HL-60 (cell line): Measurements from ENCODE around the gene SLC35D2.
A peak's percentile ranks its signal among the peaks of the same experiment; 100 is the strongest.
"Not testable (repeated sequence)": the region's sequence is repeated elsewhere in the genome, so short reads cannot be mapped to it uniquely, and the experiment has no call there.

ENCODE experiments used
- DNase-seq, 2 experiments: peaks; one replicate each; pipeline ENCODE4 v3.0.0-alpha.2; 2010 to 2020; ENCODE audit warnings: low read depth in 1 of 2, low spot score in 1 of 2
- H3K27ac ChIP-seq: fragments of 250-450 bp; sonication (Bioruptor Pico); replicated peaks from 2 replicates; pipeline ENCODE4 v1.5.1; 2020; ENCODE audit warnings: mild to moderate bottlenecking, moderate library complexity
- H3K27me3 ChIP-seq: fragments of 250-450 bp; sonication (Bioruptor Pico); 2 replicates; pipeline ENCODE4 v1.5.1; 2021; ENCODE audit warnings: mild to moderate bottlenecking, moderate library complexity; ENCODE audit not compliant: insufficient read depth, poor library complexity, severe bottlenecking
- H3K4me3 ChIP-seq: replicated peaks from 2 replicates; pipeline ENCODE4 v1.5.1; 2011; ENCODE audit warnings: mild to moderate bottlenecking, control low read depth, low read length; ENCODE audit not compliant: insufficient read depth
- CTCF ChIP-seq: IDR thresholded peaks from one replicate; pipeline ENCODE4 v1.5.1; 2011; ENCODE audit warnings: low read length, control low read depth, inconsistent platforms; ENCODE audit not compliant: insufficient read depth
- GABPA ChIP-seq: IDR thresholded peaks from 2 replicates; pipeline ENCODE4 v1.6.1; 2012; ENCODE audit warnings: low read depth
- POLR2AphosphoS5 ChIP-seq: IDR thresholded peaks from 2 replicates; pipeline ENCODE4 v1.6.1; 2012; ENCODE audit warnings: low read depth
- REST ChIP-seq: IDR thresholded peaks from 2 replicates; pipeline ENCODE4 v1.6.1; 2012; ENCODE audit warnings: low read depth; ENCODE audit not compliant: insufficient replicate concordance
- SPI1 ChIP-seq: IDR thresholded peaks from 2 replicates; pipeline ENCODE4 v1.6.1; 2012; ENCODE audit warnings: low read depth, mild to moderate bottlenecking, borderline replicate concordance

SLC35D2 gene

GRCh38 chr9:96363175-96363967, 20.1 kb downstream of the SLC35D2 start:
- Histone ChIP-seq H3K4me3 (no peak overlapping the region), H3K27ac (no peak overlapping the region), H3K27me3 (no peaks in the 10 kb centered on the region)
- no peak for TF ChIP-seq POLR2AphosphoS5
- TF ChIP-seq SPI1: no peak
- no peak for DNase-seq

GRCh38 chr9:96362119-96362518, 21.4 kb downstream of the SLC35D2 start:
- not testable (repeated sequence) for H3K4me3 ChIP-seq, DNase-seq, H3K27ac ChIP-seq, H3K27me3 ChIP-seq

- Histone ChIP-seq H3K27ac (no peak overlapping the region), H3K27me3 (no peaks in the 10 kb centered on the region), H3K4me3 (no peak overlapping the region)
- DNase-seq: no peak
- no peak for TF ChIP-seq REST
- peak; percentile 52 for TF ChIP-seq SPI1
Measured at GRCh38 chr9:96361668-96362067, 21.8 kb downstream of the SLC35D2 start.

GRCh38 chr9:96360976-96361375, 22.5 kb downstream of the SLC35D2 start:
- TF ChIP-seq CTCF (no peak), GABPA (no peak), POLR2AphosphoS5 (no peak), SPI1 (no peak), REST (no peak)
- DNase-seq: no peak
- no peak overlapping the region for H3K4me3 ChIP-seq
- H3K27me3 ChIP-seq: no peaks in the 10 kb centered on the region
- no peak overlapping the region for H3K27ac ChIP-seq

- H3K27me3 ChIP-seq, DNase-seq, H3K27ac ChIP-seq, H3K4me3 ChIP-seq: not testable (repeated sequence)
Measured at GRCh38 chr9:96360523-96360922, 23.0 kb downstream of the SLC35D2 start.

- H3K27me3 ChIP-seq: no peaks in the 10 kb centered on the region
- TF ChIP-seq SPI1: no peak
- no peak for TF ChIP-seq GABPA
- TF ChIP-seq CTCF: no peak
- no peak for TF ChIP-seq REST
- TF ChIP-seq POLR2AphosphoS5: no peak
- H3K4me3 ChIP-seq: no peak overlapping the region
- DNase-seq: no peak
- H3K27ac ChIP-seq: no peak overlapping the region
Measured at GRCh38 chr9:96350866-96351265, 32.6 kb downstream of the SLC35D2 start.
